GM23248 (cell line): ENCODE measurements around the gene NDUFB3. TPM values are rescaled to one million over a fixed set of nuclear protein-coding genes. Genes with fewer than 3 reads are reported as not detected.

Source experiments
- DNase-seq: peaks from one replicate; pipeline ENCODE4 v3.0.0-alpha.2; 2015
- H2AFZ ChIP-seq: fragments of 200-600 bp; sonication (generic); 2 replicates; pipeline ENCODE4 v1.6.1; 2016; ENCODE audit warnings: antibody characterized with exemption
- H3F3A ChIP-seq: fragments of 200-600 bp; sonication (generic); 2 replicates; pipeline ENCODE4 v1.6.1; 2016; ENCODE audit warnings: mild to moderate bottlenecking, antibody characterized with exemption, mixed run types; ENCODE audit not compliant: insufficient read depth
- H3K27ac ChIP-seq: fragments of 200-600 bp; sonication (generic); 2 replicates; pipeline ENCODE4 v1.5.1; 2016; ENCODE audit warnings: mild to moderate bottlenecking
- H3K27me3 ChIP-seq: fragments of 200-600 bp; sonication (generic); replicated peaks from 2 replicates; pipeline ENCODE4 v1.6.1; 2016; ENCODE audit warnings: mild to moderate bottlenecking; ENCODE audit not compliant: insufficient read depth
- H3K36me3 ChIP-seq: fragments of 200-600 bp; sonication (generic); 2 replicates; pipeline ENCODE4 v1.6.1; 2016; ENCODE audit warnings: low read depth, mild to moderate bottlenecking
- H3K4me1 ChIP-seq: fragments of 200-600 bp; sonication (generic); 2 replicates; pipeline ENCODE4 v1.6.1; 2016; ENCODE audit warnings: mild to moderate bottlenecking; ENCODE audit not compliant: insufficient read depth
- H3K4me2 ChIP-seq: fragments of 200-600 bp; sonication (generic); one replicate; pipeline ENCODE4 v1.6.1; 2016; ENCODE audit warnings: mild to moderate bottlenecking; ENCODE audit not compliant: unreplicated experiment
- H3K4me3 ChIP-seq: fragments of 200-600 bp; sonication (generic); 2 replicates; pipeline ENCODE4 v1.5.1; 2016; ENCODE audit warnings: mild to moderate bottlenecking
- H3K79me2 ChIP-seq: fragments of 200-600 bp; sonication (generic); 2 replicates; pipeline ENCODE4 v1.6.1; 2016; ENCODE audit warnings: mild to moderate bottlenecking; ENCODE audit not compliant: insufficient read depth
- H3K9ac ChIP-seq: fragments of 200-600 bp; sonication (generic); 2 replicates; pipeline ENCODE4 v1.6.1; 2016; ENCODE audit warnings: mild to moderate bottlenecking
- H3K9me2 ChIP-seq: fragments of 200-600 bp; sonication (generic); 2 replicates; pipeline ENCODE4 v1.6.1; 2016; ENCODE audit warnings: mixed run types, mild to moderate bottlenecking, moderate library complexity; ENCODE audit not compliant: insufficient read depth
- H3K9me3 ChIP-seq: fragments of 200-600 bp; sonication (generic); one replicate; pipeline ENCODE4 v1.6.1; 2017; ENCODE audit warnings: low read depth
- H4K20me1 ChIP-seq: fragments of 200-600 bp; sonication (generic); 2 replicates; pipeline ENCODE4 v1.6.0; 2016; ENCODE audit not compliant: insufficient read depth
- EZH2 ChIP-seq: fragments of 200-600 bp; sonication (generic); IDR thresholded peaks from 2 replicates; pipeline ENCODE4 v1.6.1; 2018; ENCODE audit warnings: antibody characterized with exemption, mild to moderate bottlenecking; ENCODE audit not compliant: insufficient read depth, poor library complexity, severe bottlenecking
- EZH2phosphoT487 ChIP-seq: fragments of 200-600 bp; sonication (generic); IDR thresholded peaks from 2 replicates; pipeline ENCODE4 v1.6.1; 2018; ENCODE audit warnings: antibody characterized with exemption, moderate library complexity, mild to moderate bottlenecking, low read depth; ENCODE audit not compliant: insufficient read depth
- WGBS, 2 experiments: methylation state at CpG; one replicate each; pipeline ENCODE4 v1.1.6; 2015 to 2017; ENCODE audit warnings: low lambda C conversion rate in 2 of 2, low coverage in 1 of 2; ENCODE audit errors: missing lambda C conversion rate in 2 of 2; 5-methylcytosine and 5-hydroxymethylcytosine counted together
- in situ Hi-C: fragments of 300-500 bp; cut with MboI; formaldehyde crosslinking; loops from 2 replicates; pipeline ENCODE4 v1.15.0; 2020
- polyA plus RNA-seq: library from polyadenylated mRNA; unstranded; fragments of >200 nt; fragmentation: Nextera tagmentation; extraction: Ambion mirVana; gene quantifications from 2 replicates; pipeline ENCODE4 v1.2.1, GENCODE V29; 2016
- total RNA-seq: library from RNA; depleted of rRNA; stranded (reverse); fragments of >200 nt; shearing (Covaris generic); gene quantifications from 2 replicates; pipeline ENCODE4 v1.2.3, GENCODE V29; 2014

The NDUFB3 gene
- total and polyA plus RNA-seq, 2 experiments from 2014 or later, result 31.0 to 262 TPM

GRCh38 chr2:201072201-201072530, 365 bp downstream of the NDUFB3 start:
- no peaks in the 10 kb centered on the region for H3F3A ChIP-seq
- no peak for DNase-seq
- in situ Hi-C loops, result loop anchor here (10.0 kb wide), 1 partner anchor 103 kb away; no protein-coding TSS in a partner anchor
- no peaks in the 10 kb centered on the region for H3K9me2 ChIP-seq
- peak overlapping the region; percentile 97 for H3K4me2 ChIP-seq
- peak overlapping the region; percentile 71 for H3K27ac ChIP-seq
- H4K20me1 ChIP-seq, result no peaks in the 10 kb centered on the region
- no peak for TF ChIP-seq EZH2
- no peak for TF ChIP-seq EZH2phosphoT487
- H3K4me3 ChIP-seq, result peak overlapping the region; percentile 97
- no peaks in the 10 kb centered on the region for H3K27me3 ChIP-seq
- WGBS, 2 experiments, result 1 to 2% methylated on average over 5 of the region's 5 CpGs
- H3K9me3 ChIP-seq, result no peaks in the 10 kb centered on the region
- H3K4me1 ChIP-seq, result peaks cover 39% of the 10 kb centered on the region
- H3K9ac ChIP-seq, result peak overlapping the region; percentile 90
- peaks cover 99% of the 10 kb centered on the region for H3K79me2 ChIP-seq
- H3K36me3 ChIP-seq, result no peaks in the 10 kb centered on the region
- H2AFZ ChIP-seq, result peak overlapping the region; percentile 96

GRCh38 chr2:201073071-201073470, 1.3 kb downstream of the NDUFB3 start:
- Histone ChIP-seq H3K27ac (no peak overlapping the region), H3K4me2 (peak overlapping the region; percentile 97), H3K36me3 (no peaks in the 10 kb centered on the region), H3K9me2 (no peaks in the 10 kb centered on the region), H3K9ac (peak overlapping the region; percentile 90; the same call in 1 of the 2 replicates), H3K4me3 (peak overlapping the region; percentile 97), H3K4me1 (peaks cover 33% of the 10 kb centered on the region), H3F3A (no peaks in the 10 kb centered on the region), H4K20me1 (no peaks in the 10 kb centered on the region), H3K9me3 (no peaks in the 10 kb centered on the region), H3K27me3 (no peaks in the 10 kb centered on the region), H2AFZ (no peak overlapping the region), H3K79me2 (peaks cover 99% of the 10 kb centered on the region)
- TF ChIP-seq EZH2 (no peak), EZH2phosphoT487 (no peak)
- no peak for DNase-seq
- WGBS, 2 experiments, result 83 to 88% methylated on average over 1 of the region's 1 CpG
- in situ Hi-C loops, result loop anchor here (10.0 kb wide), 1 partner anchor 102 kb away; no protein-coding TSS in a partner anchor

GRCh38 chr2:201074996-201075395, 3.2 kb downstream of the NDUFB3 start:
- in situ Hi-C loops, result loop anchor here (10.0 kb wide), 1 partner anchor 100 kb away; no protein-coding TSS in a partner anchor
- no peak for TF ChIP-seq EZH2
- TF ChIP-seq EZH2phosphoT487, result no peak
- no peak for DNase-seq
- no peaks in the 10 kb centered on the region for H3K9me3 ChIP-seq
- WGBS, 2 experiments, result 80 to 81% methylated on average over 7 of the region's 7 CpGs
- H3K36me3 ChIP-seq, result peaks cover 6% of the 10 kb centered on the region; the same call in 1 of the 2 replicates
- no peak overlapping the region for H2AFZ ChIP-seq
- no peak overlapping the region for H3K9ac ChIP-seq
- peaks cover 15% of the 10 kb centered on the region for H3K4me1 ChIP-seq
- no peaks in the 10 kb centered on the region for H3K9me2 ChIP-seq
- H3K4me2 ChIP-seq, result no peak overlapping the region
- peaks cover 5% of the 10 kb centered on the region; the same call in 1 of the 2 replicates for H3F3A ChIP-seq
- no peak overlapping the region for H3K4me3 ChIP-seq
- no peak overlapping the region for H3K27ac ChIP-seq
- H3K79me2 ChIP-seq, result peaks cover 86% of the 10 kb centered on the region
- H3K27me3 ChIP-seq, result no peaks in the 10 kb centered on the region
- no peaks in the 10 kb centered on the region for H4K20me1 ChIP-seq

GRCh38 chr2:201084863-201085262, 13.1 kb downstream of the NDUFB3 start:
- H3K4me3 ChIP-seq, result no peak overlapping the region
- no peak overlapping the region for H3K4me2 ChIP-seq
- H2AFZ ChIP-seq, result no peak overlapping the region
- peaks cover 4% of the 10 kb centered on the region; the same call in 1 of the 2 replicates for H3F3A ChIP-seq
- H3K9me3 ChIP-seq, result no peaks in the 10 kb centered on the region
- no peaks in the 10 kb centered on the region for H4K20me1 ChIP-seq
- H3K36me3 ChIP-seq, result peaks cover 13% of the 10 kb centered on the region
- DNase-seq, result no peak
- H3K9ac ChIP-seq, result no peak overlapping the region
- no peak for TF ChIP-seq EZH2phosphoT487
- no peak for TF ChIP-seq EZH2
- H3K27me3 ChIP-seq, result no peaks in the 10 kb centered on the region
- H3K27ac ChIP-seq, result no peak overlapping the region
- H3K9me2 ChIP-seq, result no peaks in the 10 kb centered on the region
- peaks cover 32% of the 10 kb centered on the region for H3K79me2 ChIP-seq
- 97 to 98% methylated on average over 2 of the region's 2 CpGs for WGBS, 2 experiments
- H3K4me1 ChIP-seq, result no peaks in the 10 kb centered on the region
- in situ Hi-C loops, result no loop called here
